AG04450 (cell line): ENCODE measurements around the gene SAMD11. TPM values are rescaled to one million over a fixed set of nuclear protein-coding genes. Genes with fewer than 3 reads are reported as not detected.

Experiments used
- CTCF ChIA-PET: fragments of 300-600, 350-600 bp; formaldehyde crosslinking; extraction: SDS; loops from one replicate; lab custom pipeline; 2022; ENCODE audit warnings: antibody characterized with exemption, inconsistent platforms; lab: Charles Lee
- POLR2A ChIA-PET: fragments of 350-600 bp; formaldehyde crosslinking; extraction: SDS; loops from one replicate; lab custom pipeline; 2021; ENCODE audit warnings: antibody characterized with exemption, inconsistent platforms; lab: Yijun Ruan, JAX
- DNase-seq: peaks from one replicate; pipeline ENCODE4 v3.0.0-alpha.2; 2011; ENCODE audit warnings: low read depth, low spot score
- H3K27ac ChIP-seq: one replicate; pipeline ENCODE4 v1.5.1; 2012; ENCODE audit warnings: low read depth, low read length, control low read depth
- H3K27me3 ChIP-seq: one replicate; pipeline ENCODE4 v1.6.0; 2012; ENCODE audit warnings: low read length; ENCODE audit not compliant: control insufficient read depth, insufficient read depth
- H3K4me3 ChIP-seq: 2 replicates; pipeline ENCODE4 v1.5.1; 2011; ENCODE audit warnings: mild to moderate bottlenecking, low read depth, low read length, control low read depth
- H3K9me3 ChIP-seq: 2 replicates; pipeline ENCODE4 v1.5.1; 2012; ENCODE audit warnings: low read length; ENCODE audit not compliant: control insufficient read depth, insufficient read depth
- polyA plus RNA-seq: library from polyadenylated mRNA; depleted of rRNA; stranded (reverse); fragments of >200 nt; gene quantifications from 2 replicates; pipeline ENCODE4 v1.2.3, GENCODE V29; 2011
- TF ChIP-seq, protein P1 (sequence below): IDR thresholded peaks from 2 replicates; pipeline ENCODE4 v1.5.1; 2011; ENCODE audit warnings: low read depth, low read length, control low read depth, inconsistent platforms

Gene SAMD11
- polyA plus RNA-seq, 1 experiment, result 1.6 TPM

DNA sequence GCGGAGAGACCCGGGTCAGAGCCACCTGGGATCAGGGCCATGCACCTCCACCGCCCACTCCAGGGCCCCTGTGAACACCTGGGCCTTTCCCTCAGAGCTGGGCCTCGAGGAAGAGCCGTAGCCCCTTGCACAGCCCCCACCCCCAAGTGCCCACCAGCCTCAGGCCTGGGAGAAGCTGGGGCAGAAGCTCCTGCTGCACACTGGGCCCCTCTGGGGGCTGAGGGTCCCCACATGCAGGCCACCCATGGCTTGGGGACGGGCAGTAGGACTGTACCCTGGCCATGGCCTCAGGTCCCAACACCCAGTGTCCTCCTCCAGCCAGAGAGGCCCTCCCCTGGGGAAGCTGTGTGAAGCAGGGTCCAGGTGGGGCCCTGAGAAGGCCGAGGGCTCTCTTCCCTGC is 28.9 kb downstream of the SAMD11 start:
- POLR2A ChIA-PET, result no interaction called here
- Histone ChIP-seq H3K27me3 (no peaks in the 10 kb centered on the region), H3K9me3 (no peaks in the 10 kb centered on the region; the same call in 1 of the 2 replicates), H3K27ac (no peak overlapping the region), H3K4me3 (no peak overlapping the region)
- TF ChIP-seq, protein P1, sequence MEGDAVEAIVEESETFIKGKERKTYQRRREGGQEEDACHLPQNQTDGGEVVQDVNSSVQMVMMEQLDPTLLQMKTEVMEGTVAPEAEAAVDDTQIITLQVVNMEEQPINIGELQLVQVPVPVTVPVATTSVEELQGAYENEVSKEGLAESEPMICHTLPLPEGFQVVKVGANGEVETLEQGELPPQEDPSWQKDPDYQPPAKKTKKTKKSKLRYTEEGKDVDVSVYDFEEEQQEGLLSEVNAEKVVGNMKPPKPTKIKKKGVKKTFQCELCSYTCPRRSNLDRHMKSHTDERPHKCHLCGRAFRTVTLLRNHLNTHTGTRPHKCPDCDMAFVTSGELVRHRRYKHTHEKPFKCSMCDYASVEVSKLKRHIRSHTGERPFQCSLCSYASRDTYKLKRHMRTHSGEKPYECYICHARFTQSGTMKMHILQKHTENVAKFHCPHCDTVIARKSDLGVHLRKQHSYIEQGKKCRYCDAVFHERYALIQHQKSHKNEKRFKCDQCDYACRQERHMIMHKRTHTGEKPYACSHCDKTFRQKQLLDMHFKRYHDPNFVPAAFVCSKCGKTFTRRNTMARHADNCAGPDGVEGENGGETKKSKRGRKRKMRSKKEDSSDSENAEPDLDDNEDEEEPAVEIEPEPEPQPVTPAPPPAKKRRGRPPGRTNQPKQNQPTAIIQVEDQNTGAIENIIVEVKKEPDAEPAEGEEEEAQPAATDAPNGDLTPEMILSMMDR, result no peak
- DNase-seq, result no peak
- CTCF ChIA-PET, result interaction anchor here (1.0 to 2.0 kb wide), 2 partner anchors 12 to 47 kb away, joined by 5 to 12 read pairs; no protein-coding TSS in a partner anchor

DNA sequence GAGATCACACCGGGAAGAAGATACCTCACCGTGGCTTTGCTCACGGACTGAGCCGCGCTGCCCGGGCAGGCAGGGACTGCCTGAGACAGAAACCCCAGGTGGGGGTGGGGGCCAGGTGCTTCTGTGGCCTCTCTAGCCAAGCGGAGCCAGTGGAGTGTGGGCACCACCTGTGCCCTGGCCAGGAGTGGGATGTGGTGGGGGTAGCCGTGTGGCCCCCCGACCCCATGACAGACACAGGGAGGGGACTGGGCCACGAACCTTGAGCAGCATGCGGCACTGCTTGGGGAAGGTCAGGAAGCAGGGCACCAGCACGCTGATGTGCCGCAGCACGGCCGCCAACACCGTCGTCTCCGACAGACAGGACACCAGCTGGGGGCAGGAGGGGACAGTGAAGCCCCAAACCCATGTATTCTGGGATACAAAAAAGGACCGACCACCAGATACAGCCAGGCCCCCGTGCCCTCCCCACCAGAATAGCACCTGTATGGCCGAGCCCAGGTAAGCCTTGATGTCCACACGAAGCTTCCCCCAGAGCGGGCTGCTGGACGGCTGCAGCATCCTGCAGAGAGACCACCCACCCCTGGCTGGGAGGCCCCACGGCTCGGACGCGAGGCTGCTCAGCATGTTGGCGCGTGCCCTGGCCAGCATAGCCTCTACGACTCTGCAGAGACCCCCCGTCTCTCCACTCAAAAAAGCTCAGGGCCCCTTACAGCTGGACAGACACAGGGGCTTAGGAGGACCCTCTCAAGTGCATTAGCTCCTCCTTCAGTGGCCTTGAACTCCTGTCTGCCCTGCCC is 30.0 kb downstream of the SAMD11 start:
- no peaks in the 10 kb centered on the region for H3K27me3 ChIP-seq
- DNase-seq, result no peak
- CTCF ChIA-PET, result no interaction called here
- no peak overlapping the region for H3K4me3 ChIP-seq
- POLR2A ChIA-PET, result interaction anchor here (1.0 kb wide), 1 partner anchor 13 kb away, joined by 3 read pairs; no protein-coding TSS in a partner anchor
- no peak overlapping the region for H3K27ac ChIP-seq
- H3K9me3 ChIP-seq, result peaks cover 2% of the 10 kb centered on the region; the same call in 1 of the 2 replicates
- TF ChIP-seq, protein P1, result no peak

- H3K9me3 ChIP-seq, result peaks cover 4% of the 10 kb centered on the region; the same call in 1 of the 2 replicates
- H3K27ac ChIP-seq, result no peak overlapping the region
- no peaks in the 10 kb centered on the region for H3K27me3 ChIP-seq
- H3K4me3 ChIP-seq, result no peak overlapping the region
- ChIA-PET CTCF (no interaction called here), POLR2A (no interaction called here)
- no peak for DNase-seq
- TF ChIP-seq, protein P1, result no peak
These were observed 31.2 kb downstream of the SAMD11 start for GRCh38 chr1:954927-955326.

DNA sequence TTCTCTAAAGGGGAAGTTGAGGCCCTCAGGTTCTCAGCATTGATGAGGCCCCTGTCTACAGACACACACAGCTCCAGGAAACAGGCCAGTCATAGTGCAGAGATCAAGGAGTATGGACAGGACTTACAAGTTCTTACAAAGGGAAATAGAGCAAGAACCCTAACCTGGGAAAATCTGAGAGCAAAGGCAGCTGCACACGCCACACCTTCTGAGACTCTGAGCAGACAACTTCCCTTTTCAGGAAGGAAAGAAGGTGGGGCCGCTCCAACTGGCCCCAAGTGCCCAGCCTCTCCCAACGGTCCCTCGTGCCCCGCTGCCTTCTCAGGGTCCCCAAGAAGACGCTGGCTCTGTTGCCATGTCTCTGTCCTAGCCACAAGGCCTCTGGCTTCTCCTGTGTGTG is 31.8 kb downstream of the SAMD11 start:
- no peak for DNase-seq
- H3K9me3 ChIP-seq, result peaks cover 4% of the 10 kb centered on the region; the same call in 1 of the 2 replicates
- H3K27ac ChIP-seq, result no peak overlapping the region
- H3K4me3 ChIP-seq, result no peak overlapping the region
- H3K27me3 ChIP-seq, result no peaks in the 10 kb centered on the region
- TF ChIP-seq, protein P1, result no peak
- CTCF ChIA-PET, result no interaction called here
- POLR2A ChIA-PET, result no interaction called here

- POLR2A ChIA-PET, result no interaction called here
- Histone ChIP-seq H3K4me3 (no peak overlapping the region), H3K27me3 (no peaks in the 10 kb centered on the region), H3K27ac (no peak overlapping the region), H3K9me3 (peaks cover 4% of the 10 kb centered on the region; the same call in 1 of the 2 replicates)
- CTCF ChIA-PET, result no interaction called here
- TF ChIP-seq, protein P1, result no peak
- no peak for DNase-seq
These were observed 32.9 kb downstream of the SAMD11 start for GRCh38 chr1:956636-957035.
